ENCODE measurements around the gene KLHL6.

The KLHL6 gene

GRCh38 chr3:183506674-183507320, 48.7 kb downstream of the KLHL6 start:
- no peak for DNase-seq (ENCODE audit: low read depth in 2 of 2)

GRCh38 chr3:183504597-183504996, 50.9 kb downstream of the KLHL6 start:
- no peak for DNase-seq (ENCODE audit: low read depth in 2 of 2)

GRCh38 chr3:183503746-183504145, 51.8 kb downstream of the KLHL6 start:
- no peak for DNase-seq (ENCODE audit: low read depth in 2 of 2)

GRCh38 chr3:183502237-183503181, 53.0 kb downstream of the KLHL6 start:
- DNase-seq (ENCODE audit: low read depth in 2 of 2): no peak

GRCh38 chr3:183500981-183501704, 54.4 kb downstream of the KLHL6 start:
- no peak for DNase-seq (ENCODE audit: low read depth in 2 of 2)

- DNase-seq (ENCODE audit: low read depth in 2 of 2): no peak
These were observed 55.2 kb downstream of the KLHL6 start for GRCh38 chr3:183500319-183500718.

GRCh38 chr3:183498634-183499033, 56.9 kb downstream of the KLHL6 start:
- DNase-seq (ENCODE audit: low read depth in 2 of 2): no peak

GRCh38 chr3:183497313-183497712, 58.2 kb downstream of the KLHL6 start:
- no peak for DNase-seq (ENCODE audit: low read depth in 2 of 2)

GRCh38 chr3:183496311-183496710, 59.2 kb downstream of the KLHL6 start:
- DNase-seq (ENCODE audit: low read depth in 2 of 2): no peak

- DNase-seq (ENCODE audit: low read depth in 2 of 2): no peak
These were observed 61.2 kb downstream of the KLHL6 start for GRCh38 chr3:183494341-183494740.

- no peak for DNase-seq (ENCODE audit: low read depth in 2 of 2)
These were observed 62.0 kb downstream of the KLHL6 start for GRCh38 chr3:183493296-183494045.

- DNase-seq (ENCODE audit: low read depth in 2 of 2): no peak
These were observed 62.7 kb downstream of the KLHL6 start for GRCh38 chr3:183492849-183493179.

GRCh38 chr3:183491923-183492848, 63.3 kb downstream of the KLHL6 start:
- no peak for DNase-seq (ENCODE audit: low read depth in 2 of 2)

GRCh38 chr3:183491109-183491922, 64.2 kb downstream of the KLHL6 start:
- DNase-seq (ENCODE audit: low read depth in 2 of 2): no peak

GRCh38 chr3:183490653-183491052, 64.9 kb downstream of the KLHL6 start:
- DNase-seq (ENCODE audit: low read depth in 2 of 2): no peak

- no peak for DNase-seq (ENCODE audit: low read depth in 2 of 2)
These were observed 65.3 kb downstream of the KLHL6 start for GRCh38 chr3:183490211-183490601.

- DNase-seq (ENCODE audit: low read depth in 2 of 2): no peak
These were observed 65.9 kb downstream of the KLHL6 start for GRCh38 chr3:183489455-183490210.

- DNase-seq (ENCODE audit: low read depth in 2 of 2): no peak
These were observed 67.2 kb downstream of the KLHL6 start for GRCh38 chr3:183488343-183488742.

GRCh38 chr3:183487896-183488295, 67.6 kb downstream of the KLHL6 start:
- DNase-seq (ENCODE audit: low read depth in 2 of 2): no peak
